ENCODE data around the gene IER5L.

GRCh38 chr9:129218918-129219317, 40.9 kb upstream of the IER5L start:
- TF ChIP-seq PATZ1 (CRISPR knock-in tag; IDR thresholded peaks at IDR 0.05; ENCODE audit: borderline replicate concordance) (no peak), ZNF8 (CRISPR knock-in tag; IDR thresholded peaks at IDR 0.05) (no peak), TCF4 (CRISPR knock-in tag; IDR thresholded peaks at IDR 0.05; ENCODE audit: borderline replicate concordance) (no peak), ESRRG (CRISPR knock-in tag; IDR thresholded peaks at IDR 0.05) (no peak), OSR1 (CRISPR knock-in tag; IDR thresholded peaks at IDR 0.05) (no peak), ISL1 (CRISPR knock-in tag; IDR thresholded peaks at IDR 0.05) (no peak), TOX (CRISPR knock-in tag; IDR thresholded peaks at IDR 0.05; ENCODE audit: borderline replicate concordance) (no peak), ZFP3 (CRISPR knock-in tag; IDR thresholded peaks at IDR 0.05) (no peak), PPARA (CRISPR knock-in tag; IDR thresholded peaks at IDR 0.05; ENCODE audit: borderline replicate concordance) (no peak), ARNTL (CRISPR knock-in tag; IDR thresholded peaks at IDR 0.05; ENCODE audit: borderline replicate concordance, low read depth) (no peak), POU6F1 (CRISPR knock-in tag; IDR thresholded peaks at IDR 0.05; ENCODE audit: borderline replicate concordance, low read depth) (no peak)
